Measurements from ENCODE around the gene HELZ. TPM values are rescaled to one million over a fixed set of nuclear protein-coding genes. Genes with fewer than 3 reads are reported as not detected.

Gene HELZ
- total and polyA plus RNA-seq, 2 experiments from 2014 or later, result 23.9 to 25.4 TPM

GRCh38 chr17:67026341-67026740 lies 218.7 kb downstream of the HELZ start:
- Histone ChIP-seq H3K4me1 (ENCODE audit: insufficient read depth) (no peaks in the 10 kb centered on the region), H3K9ac (no peak overlapping the region), H3K36me3 (ENCODE audit: low read depth) (no peaks in the 10 kb centered on the region), H2AFZ (no peak overlapping the region), H3K27me3 (replicated peaks; ENCODE audit: insufficient read depth) (peaks cover 20% of the 10 kb centered on the region; the same call in 1 of the 2 replicates), H3K4me3 (no peak overlapping the region), H3K9me2 (ENCODE audit: insufficient read depth) (no peaks in the 10 kb centered on the region), H3F3A (ENCODE audit: insufficient read depth) (no peaks in the 10 kb centered on the region), H3K27ac (no peak overlapping the region), H3K79me2 (ENCODE audit: insufficient read depth) (no peaks in the 10 kb centered on the region), H3K9me3 (ENCODE audit: low read depth) (no peaks in the 10 kb centered on the region), H3K4me2 (ENCODE audit: unreplicated experiment) (no peak overlapping the region), H4K20me1 (ENCODE audit: insufficient read depth) (no peaks in the 10 kb centered on the region)
- 48% methylated on average over 2 of the region's 2 CpGs; no CpG with 5 or more reads in 1 of the 2 experiments for WGBS, 2 experiments (ENCODE audit: low coverage in 1 of 2, low lambda C conversion rate in 2 of 2, missing lambda C conversion rate in 2 of 2)
- no peak for TF ChIP-seq EZH2 (IDR thresholded peaks at IDR 0.05; ENCODE audit: insufficient read depth, poor library complexity, severe bottlenecking)
- TF ChIP-seq EZH2phosphoT487 (IDR thresholded peaks at IDR 0.05; ENCODE audit: insufficient read depth, low read depth), result no peak
- DNase-seq, result no peak
- in situ Hi-C loops (cut with MboI), result no loop called here

- Histone ChIP-seq H3K9me3 (ENCODE audit: low read depth) (no peaks in the 10 kb centered on the region), H3K4me2 (ENCODE audit: unreplicated experiment) (no peak overlapping the region), H3K9me2 (ENCODE audit: insufficient read depth) (no peaks in the 10 kb centered on the region), H3F3A (ENCODE audit: insufficient read depth) (no peaks in the 10 kb centered on the region), H3K36me3 (ENCODE audit: low read depth) (no peaks in the 10 kb centered on the region), H3K27me3 (replicated peaks; ENCODE audit: insufficient read depth) (peaks cover 14% of the 10 kb centered on the region; the same call in 1 of the 2 replicates), H3K9ac (no peak overlapping the region), H2AFZ (no peak overlapping the region), H3K4me3 (no peak overlapping the region), H3K27ac (no peak overlapping the region), H3K79me2 (ENCODE audit: insufficient read depth) (no peaks in the 10 kb centered on the region), H4K20me1 (ENCODE audit: insufficient read depth) (no peaks in the 10 kb centered on the region), H3K4me1 (ENCODE audit: insufficient read depth) (no peaks in the 10 kb centered on the region)
- 64% methylated on average over 16 to 19 of the region's 20 CpGs for WGBS, 2 experiments (ENCODE audit: low coverage in 1 of 2, low lambda C conversion rate in 2 of 2, missing lambda C conversion rate in 2 of 2)
- TF ChIP-seq EZH2 (IDR thresholded peaks at IDR 0.05; ENCODE audit: insufficient read depth, poor library complexity, severe bottlenecking) (no peak), EZH2phosphoT487 (IDR thresholded peaks at IDR 0.05; ENCODE audit: insufficient read depth, low read depth) (no peak)
- no peak for DNase-seq
- in situ Hi-C loops (cut with MboI), result no loop called here
Measured at GRCh38 chr17:67025216-67025792, 219.7 kb downstream of the HELZ start.

GRCh38 chr17:67024736-67025135 lies 220.3 kb downstream of the HELZ start:
- in situ Hi-C loops (cut with MboI), result no loop called here
- Histone ChIP-seq H3K27me3 (replicated peaks; ENCODE audit: insufficient read depth) (peaks cover 14% of the 10 kb centered on the region; the same call in 1 of the 2 replicates), H3K4me1 (ENCODE audit: insufficient read depth) (no peaks in the 10 kb centered on the region), H3F3A (ENCODE audit: insufficient read depth) (no peaks in the 10 kb centered on the region), H3K9me2 (ENCODE audit: insufficient read depth) (no peaks in the 10 kb centered on the region), H3K4me3 (no peak overlapping the region), H3K36me3 (ENCODE audit: low read depth) (no peaks in the 10 kb centered on the region), H4K20me1 (ENCODE audit: insufficient read depth) (no peaks in the 10 kb centered on the region), H2AFZ (no peak overlapping the region), H3K9me3 (ENCODE audit: low read depth) (no peaks in the 10 kb centered on the region), H3K27ac (no peak overlapping the region), H3K4me2 (ENCODE audit: unreplicated experiment) (no peak overlapping the region), H3K9ac (no peak overlapping the region), H3K79me2 (ENCODE audit: insufficient read depth) (no peaks in the 10 kb centered on the region)
- DNase-seq, result no peak
- WGBS, 2 experiments (ENCODE audit: low coverage in 1 of 2, low lambda C conversion rate in 2 of 2, missing lambda C conversion rate in 2 of 2), result 78 to 80% methylated on average over 16 to 17 of the region's 17 CpGs
- TF ChIP-seq EZH2phosphoT487 (IDR thresholded peaks at IDR 0.05; ENCODE audit: insufficient read depth, low read depth) (no peak), EZH2 (IDR thresholded peaks at IDR 0.05; ENCODE audit: insufficient read depth, poor library complexity, severe bottlenecking) (no peak)

DNA sequence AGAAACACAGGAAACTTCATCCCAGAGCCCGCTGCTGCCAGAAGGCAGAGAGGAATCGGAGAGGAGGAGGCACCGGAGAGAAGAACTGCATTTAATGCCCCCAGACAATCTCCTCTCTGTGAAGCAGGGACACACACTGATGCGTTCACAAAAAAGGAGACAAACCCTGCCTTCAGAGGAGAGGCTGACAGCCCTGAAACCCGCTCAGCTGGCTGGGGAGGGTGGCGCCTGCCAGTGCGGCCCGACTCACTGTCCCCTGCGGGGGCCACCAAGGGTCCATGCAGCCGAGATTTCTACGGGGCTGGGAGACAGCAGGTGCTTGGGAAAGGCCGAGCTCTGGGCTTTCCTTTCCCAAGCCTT lies 222.6 kb downstream of the HELZ start:
- no peak overlapping the region for H3K4me2 ChIP-seq (ENCODE audit: unreplicated experiment)
- no peaks in the 10 kb centered on the region for H4K20me1 ChIP-seq (ENCODE audit: insufficient read depth)
- TF ChIP-seq EZH2phosphoT487 (IDR thresholded peaks at IDR 0.05; ENCODE audit: insufficient read depth, low read depth), result no peak
- TF ChIP-seq EZH2 (IDR thresholded peaks at IDR 0.05; ENCODE audit: insufficient read depth, poor library complexity, severe bottlenecking), result no peak
- no peak overlapping the region for H3K4me3 ChIP-seq
- H3K36me3 ChIP-seq (ENCODE audit: low read depth), result no peaks in the 10 kb centered on the region
- no peak overlapping the region for H3K9ac ChIP-seq
- in situ Hi-C loops (cut with MboI), result no loop called here
- no peaks in the 10 kb centered on the region for H3F3A ChIP-seq (ENCODE audit: insufficient read depth)
- DNase-seq, result no peak
- H3K79me2 ChIP-seq (ENCODE audit: insufficient read depth), result no peaks in the 10 kb centered on the region
- no peaks in the 10 kb centered on the region for H3K9me2 ChIP-seq (ENCODE audit: insufficient read depth)
- no peaks in the 10 kb centered on the region for H3K4me1 ChIP-seq (ENCODE audit: insufficient read depth)
- no peak overlapping the region for H3K27ac ChIP-seq
- H2AFZ ChIP-seq, result no peak overlapping the region
- WGBS, 2 experiments (ENCODE audit: low coverage in 1 of 2, low lambda C conversion rate in 2 of 2, missing lambda C conversion rate in 2 of 2), result 87 to 89% methylated on average over 12 of the region's 12 CpGs
- H3K27me3 ChIP-seq (replicated peaks; ENCODE audit: insufficient read depth), result peaks cover 18% of the 10 kb centered on the region
- H3K9me3 ChIP-seq (ENCODE audit: low read depth), result no peaks in the 10 kb centered on the region
